Peyer's patch (tissue), 4 donors: ENCODE data around the gene ALKBH2. TPM values are rescaled to one million over a fixed set of nuclear protein-coding genes. Genes with fewer than 3 reads are reported as not detected.

Experiments used
- DNase-seq, 3 donors: peaks; one replicate each; pipeline ENCODE4 v3.0.0-alpha.2; 2017 to 2019
- H3K27ac ChIP-seq, 4 donors: fragments of 200-600 bp; sonication (generic); one replicate each; pipeline ENCODE4 v1.5.1; 2016 to 2019
- H3K27me3 ChIP-seq, 2 donors: fragments of 200-600 bp; sonication (generic); one replicate each; pipeline ENCODE4 v1.5.1; 2019
- H3K36me3 ChIP-seq, 3 donors: fragments of 200-600 bp; sonication (generic); one replicate each; pipeline ENCODE4 v1.5.1; 2016 to 2019
- H3K4me1 ChIP-seq, 4 donors: fragments of 200-600 bp; sonication (generic); one replicate each; pipeline ENCODE4 v1.5.1; 2016 to 2019
- H3K4me3 ChIP-seq, 4 donors: fragments of 200-600 bp; sonication (generic); 1 replicate in 3 of 4; 2 replicates in 1 of 4; pipeline ENCODE4 v1.5.1; 2016 to 2019; ENCODE audit warnings: mild to moderate bottlenecking in 1 of 4
- H3K9me3 ChIP-seq, 4 donors: fragments of 200-600 bp; sonication (generic); one replicate each; pipeline ENCODE4 v1.5.1; 2016 to 2019; ENCODE audit warnings: mild to moderate bottlenecking in 1 of 4
- CTCF ChIP-seq, 6 experiments: fragments of 450-650 bp in 4 of 6; fragments of 200-600 bp in 2 of 6; sonication (generic) in 1 of 6; IDR thresholded peaks; one replicate each; pipeline ENCODE4 v1.5.1; 2017 to 2019; ENCODE audit warnings: antibody characterized with exemption in 6 of 6, mild to moderate bottlenecking in 3 of 6, moderate library complexity in 1 of 6
- POLR2A ChIP-seq, 2 donors: fragments of 450-650 bp; IDR thresholded peaks; one replicate each; pipeline ENCODE4 v1.5.1; 2017; ENCODE audit warnings: antibody characterized with exemption in 2 of 2, mild to moderate bottlenecking in 2 of 2, moderate library complexity in 2 of 2
- total RNA-seq, 4 donors: library from RNA; depleted of rRNA; stranded (reverse); fragments of >200 nt; gene quantifications; one replicate each; pipeline ENCODE4 v1.1.0, GENCODE V29; 2016

Gene ALKBH2
- total RNA-seq: 10 to 100 TPM in 1 of 4 donors, 1 to 10 TPM in 3; 5.2 to 26.4 (median 7.3) TPM

DNA sequence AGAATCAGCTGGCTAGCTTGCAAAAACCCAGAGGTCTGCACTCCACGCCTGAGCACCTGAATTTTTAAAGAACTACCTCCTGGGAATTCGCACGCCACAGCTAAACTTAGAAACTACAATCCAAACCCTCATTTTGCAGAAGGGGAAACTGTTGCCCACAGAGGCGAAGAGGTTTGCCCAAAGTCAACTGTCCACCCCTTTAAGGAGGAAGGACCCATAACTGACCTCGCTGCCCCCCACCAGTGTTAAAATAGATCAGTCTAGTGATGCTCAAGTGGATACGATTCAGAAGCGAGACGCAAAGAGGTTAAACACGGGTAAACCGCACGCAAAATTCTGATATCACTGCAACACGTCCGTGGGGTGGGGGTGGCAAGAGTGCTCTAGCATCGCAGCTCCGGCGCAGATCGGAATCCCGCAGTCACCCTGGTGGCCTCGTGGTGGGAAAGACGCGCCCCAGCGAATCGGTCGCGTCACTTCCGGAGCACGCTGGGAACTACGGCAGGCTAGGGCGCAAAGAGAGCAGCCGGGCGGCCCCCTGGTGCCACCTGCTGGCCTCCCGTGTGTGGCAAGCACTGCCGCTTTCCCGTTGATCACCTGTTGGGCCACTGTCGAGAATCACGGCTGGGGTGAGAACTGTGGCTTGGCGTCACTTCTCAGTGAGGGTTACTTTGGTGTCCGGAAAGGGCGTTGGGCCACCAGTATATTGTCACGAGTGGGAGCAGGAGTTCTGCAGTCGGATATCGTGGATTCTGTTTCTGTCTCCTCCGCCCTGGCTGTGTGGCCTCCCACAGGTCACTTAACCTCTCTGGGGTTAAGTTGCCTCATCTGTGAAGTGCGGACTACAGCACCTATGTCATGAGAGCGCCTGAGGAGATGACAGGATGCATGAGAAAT, at the start of gene ALKBH2:
TSS of gene ALKBH2 (minus strand) at position 451 of the 897 bp plus-strand sequence. CDS start 686 bp downstream, outside the sequence.
- DNase-seq: peak; percentile 92 to 97 (median 96)
- TF ChIP-seq POLR2A (IDR thresholded peaks at IDR 0.05) (peak in 1 of 2 donors; percentile 44), CTCF (IDR thresholded peaks at IDR 0.05) (peak; percentile 92 to 99 (median 98))
- Histone ChIP-seq H3K4me1 (peaks cover 0 to 17% (median 5%) of the 10 kb centered on the region in 4 donors), H3K36me3 (peaks cover 0 to 17% (median 0%) of the 10 kb centered on the region in 3 donors), H3K27ac (peak within 1 kb of the TSS; percentile 58 to 65 (median 61)), H3K27me3 (no peaks in the 10 kb centered on the region), H3K4me3 (peak within 1 kb of the TSS; percentile 34 to 62 (median 52)), H3K9me3 (no peaks in the 10 kb centered on the region)

DNA sequence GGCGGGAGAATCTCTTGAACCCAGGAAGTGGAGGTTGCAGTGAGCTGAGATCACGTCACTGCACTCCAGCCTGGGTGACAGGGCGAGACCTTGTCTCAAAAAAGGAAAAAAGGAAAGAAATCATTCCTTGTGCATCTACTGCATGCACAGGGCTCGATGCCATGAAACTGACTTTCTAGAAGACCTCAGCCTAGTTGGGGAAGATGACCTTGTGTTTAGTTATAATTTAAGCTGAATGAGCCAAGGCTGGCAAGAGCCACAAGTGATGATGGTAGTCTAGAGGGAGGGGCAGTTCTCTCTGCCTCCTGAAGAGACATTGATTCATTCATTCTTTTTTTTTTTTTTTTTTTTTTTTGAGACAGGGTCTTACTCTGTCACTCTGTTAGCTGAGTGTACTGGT, 47.3 kb upstream of the ALKBH2 start:
- Histone ChIP-seq H3K27me3 (no peaks in the 10 kb centered on the region), H3K36me3 (peaks cover 0 to 9% (median 0%) of the 10 kb centered on the region in 3 donors), H3K9me3 (peaks cover 0 to 4% (median 0%) of the 10 kb centered on the region in 4 donors), H3K4me1 (no peaks in the 10 kb centered on the region), H3K4me3 (no peak overlapping the region), H3K27ac (no peak overlapping the region)
- no peak for DNase-seq
- TF ChIP-seq POLR2A (IDR thresholded peaks at IDR 0.05): no peak
- no peak for TF ChIP-seq CTCF (IDR thresholded peaks at IDR 0.05)

DNA sequence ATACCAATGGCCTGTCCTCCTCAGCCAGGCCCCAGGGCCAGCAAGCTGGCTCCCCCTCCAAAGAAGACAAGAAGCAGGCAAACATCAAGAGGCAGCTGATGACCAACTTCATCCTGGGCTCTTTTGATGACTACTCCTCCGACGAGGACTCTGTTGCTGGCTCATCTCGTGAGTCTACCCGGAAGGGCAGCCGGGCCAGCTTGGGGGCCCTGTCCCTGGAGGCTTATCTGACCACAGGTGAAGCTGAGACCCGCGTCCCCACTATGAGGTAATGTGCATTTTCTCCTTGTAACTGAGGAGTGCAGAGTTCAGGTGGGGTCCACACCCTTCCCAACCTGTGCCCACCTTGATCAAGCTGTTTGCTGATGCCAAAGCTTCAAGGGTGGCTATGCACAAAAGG, 46.5 kb upstream of the ALKBH2 start:
- Histone ChIP-seq H3K9me3 (peaks cover 0 to 4% (median 0%) of the 10 kb centered on the region in 4 donors), H3K4me3 (no peak overlapping the region), H3K36me3 (peaks cover 0 to 9% (median 0%) of the 10 kb centered on the region in 3 donors), H3K27me3 (no peaks in the 10 kb centered on the region), H3K4me1 (no peaks in the 10 kb centered on the region), H3K27ac (no peak overlapping the region)
- peak in 1 of 3 donors; percentile 39 for DNase-seq
- TF ChIP-seq POLR2A (IDR thresholded peaks at IDR 0.05) (no peak), CTCF (IDR thresholded peaks at IDR 0.05) (no peak)

DNA sequence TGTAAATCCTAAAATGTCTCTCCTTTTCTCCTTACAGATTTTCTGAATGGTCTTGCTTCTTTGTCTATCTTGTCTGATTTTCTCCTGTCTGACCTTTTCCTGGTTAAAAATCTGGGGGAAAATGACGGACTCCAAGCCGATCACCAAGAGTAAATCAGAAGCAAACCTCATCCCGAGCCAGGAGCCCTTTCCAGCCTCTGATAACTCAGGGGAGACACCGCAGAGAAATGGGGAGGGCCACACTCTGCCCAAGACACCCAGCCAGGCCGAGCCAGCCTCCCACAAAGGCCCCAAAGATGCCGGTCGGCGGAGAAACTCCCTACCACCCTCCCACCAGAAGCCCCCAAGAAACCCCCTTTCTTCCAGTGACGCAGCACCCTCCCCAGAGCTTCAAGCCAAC, 46.1 kb upstream of the ALKBH2 start:
- Histone ChIP-seq H3K4me3 (no peak overlapping the region), H3K36me3 (peaks cover 0 to 9% (median 0%) of the 10 kb centered on the region in 3 donors), H3K4me1 (no peaks in the 10 kb centered on the region), H3K27ac (no peak overlapping the region), H3K9me3 (peaks cover 0 to 4% (median 0%) of the 10 kb centered on the region in 4 donors), H3K27me3 (no peaks in the 10 kb centered on the region)
- no peak for TF ChIP-seq CTCF (IDR thresholded peaks at IDR 0.05)
- TF ChIP-seq POLR2A (IDR thresholded peaks at IDR 0.05): no peak
- DNase-seq: peak in 1 of 3 donors; percentile 22

DNA sequence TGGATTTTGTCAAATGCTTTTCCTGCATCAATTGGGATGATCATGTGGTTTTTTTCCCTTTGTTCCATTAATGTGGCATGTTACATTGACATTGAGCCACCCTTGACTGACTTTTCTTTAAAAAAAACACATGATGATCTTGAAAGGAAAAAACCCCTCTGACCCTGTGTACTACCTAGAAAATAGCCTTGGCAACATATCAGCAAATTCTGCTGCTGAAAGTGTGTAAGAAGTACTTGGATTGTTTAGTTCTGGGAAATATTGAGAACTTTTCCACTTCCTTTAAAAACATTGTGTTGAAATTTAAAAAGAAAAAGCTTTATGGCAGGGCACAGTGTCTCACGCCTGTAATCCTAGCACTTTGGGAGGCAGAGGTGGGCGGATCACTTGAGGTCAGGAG, 43.8 kb upstream of the ALKBH2 start:
- TF ChIP-seq CTCF (IDR thresholded peaks at IDR 0.05) (no peak), POLR2A (IDR thresholded peaks at IDR 0.05) (no peak)
- no peak for DNase-seq
- no peak overlapping the region for H3K4me3 ChIP-seq
- H3K9me3 ChIP-seq: peaks cover 0 to 4% (median 0%) of the 10 kb centered on the region in 4 donors
- H3K36me3 ChIP-seq: peaks cover 0 to 9% (median 0%) of the 10 kb centered on the region in 3 donors
- no peaks in the 10 kb centered on the region for H3K4me1 ChIP-seq
- H3K27me3 ChIP-seq: no peaks in the 10 kb centered on the region
- no peak overlapping the region for H3K27ac ChIP-seq
